RKO (cell line): Measurements from ENCODE around the gene MKI67.

Experiments used
- DNase-seq: peaks from one replicate; pipeline ENCODE4 v3.0.0-alpha.2; 2016; ENCODE audit warnings: low spot score

The MKI67 gene

DNA sequence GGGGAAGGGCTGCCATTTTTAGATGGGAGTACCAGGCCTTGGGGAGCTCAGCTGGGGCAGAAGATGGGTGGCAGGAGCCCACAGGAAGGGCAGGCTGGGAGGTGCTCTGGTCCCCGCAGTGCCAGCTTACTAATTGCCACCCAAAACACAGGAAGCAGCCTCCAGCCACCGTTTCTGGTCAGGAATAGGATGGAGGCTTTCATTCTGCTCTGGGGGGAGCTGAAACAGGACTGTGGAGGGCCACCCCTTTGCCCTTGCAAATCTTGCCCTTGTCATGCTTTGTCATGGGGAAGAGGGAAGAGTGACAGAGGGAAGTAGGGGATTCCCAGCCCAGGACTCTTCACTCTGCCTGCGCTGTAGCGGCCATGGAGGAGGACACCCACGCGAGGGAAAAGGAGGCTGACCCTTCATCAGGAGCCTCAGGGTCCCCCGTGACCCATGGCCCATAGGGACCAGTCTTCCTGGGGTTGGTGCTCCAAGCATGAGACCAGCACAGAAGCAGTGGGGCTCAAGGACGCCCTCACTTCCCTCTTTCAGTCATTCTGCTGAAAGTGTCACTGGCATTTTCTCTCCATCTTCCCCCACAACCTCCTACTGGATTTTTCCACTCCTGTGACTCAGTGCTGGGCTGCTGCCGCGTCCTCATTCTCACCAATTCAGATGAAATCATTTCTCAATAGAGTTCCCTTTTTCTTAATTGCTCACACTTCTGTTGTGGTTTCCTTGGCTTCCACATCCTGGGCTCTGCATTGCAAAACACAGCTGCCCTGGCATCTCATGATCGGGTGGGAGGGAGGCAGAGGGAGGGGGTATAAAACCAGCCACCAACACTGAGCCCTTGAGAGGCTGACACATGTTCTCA lies 61.9 kb downstream of the MKI67 start:
- no peak for DNase-seq

DNA sequence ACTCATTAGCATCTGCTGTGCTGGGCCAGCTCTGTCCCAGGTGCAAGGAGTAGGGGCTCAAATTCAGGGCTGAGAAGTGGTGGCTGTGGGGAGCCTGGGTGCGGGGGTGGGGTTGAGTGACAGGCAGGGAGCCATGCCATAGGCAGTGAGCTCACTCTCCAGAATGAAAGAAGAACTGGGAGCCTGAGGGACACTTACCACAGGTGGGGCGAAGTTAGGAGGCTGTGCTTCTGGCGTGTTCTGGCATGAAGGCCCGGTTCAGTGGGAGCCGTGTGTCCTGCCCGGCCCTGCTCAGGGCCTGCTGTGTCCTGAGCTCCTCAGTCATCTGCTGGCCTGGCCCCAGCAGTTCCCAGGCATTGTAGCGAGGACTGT lies 62.5 kb downstream of the MKI67 start:
- no peak for DNase-seq

DNA sequence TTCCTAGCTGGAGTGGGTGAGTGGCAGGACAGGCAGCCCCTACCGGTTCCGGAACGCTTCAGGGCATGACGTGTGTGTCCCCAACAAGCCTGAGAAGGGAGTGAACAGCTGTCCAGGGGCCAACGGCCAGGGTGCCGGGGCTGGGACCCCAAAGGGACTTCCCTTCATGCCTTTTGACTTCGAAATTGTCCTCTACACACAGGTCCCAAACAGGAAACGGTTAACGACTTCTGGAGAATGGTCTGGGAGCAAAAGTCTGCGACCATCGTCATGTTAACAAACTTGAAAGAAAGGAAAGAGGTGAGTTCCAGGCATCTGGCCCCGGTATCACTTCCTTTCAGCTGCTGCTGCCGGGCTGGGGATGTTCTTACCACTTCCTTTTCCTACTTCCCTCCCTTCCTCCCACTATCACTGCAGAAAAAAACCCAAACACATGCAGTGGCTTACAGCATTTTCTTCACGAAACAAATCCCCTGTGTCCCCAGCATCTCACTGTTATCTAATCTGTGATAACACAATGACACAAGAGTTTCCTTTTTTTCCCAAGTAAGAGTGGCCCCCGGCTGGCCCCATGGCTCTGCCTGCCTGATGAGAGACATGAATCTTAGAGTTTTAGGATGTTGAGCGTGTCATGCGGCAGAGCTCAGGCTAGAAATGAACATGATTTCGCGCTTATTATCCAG lies 63.2 kb downstream of the MKI67 start:
- no peak for DNase-seq

DNA sequence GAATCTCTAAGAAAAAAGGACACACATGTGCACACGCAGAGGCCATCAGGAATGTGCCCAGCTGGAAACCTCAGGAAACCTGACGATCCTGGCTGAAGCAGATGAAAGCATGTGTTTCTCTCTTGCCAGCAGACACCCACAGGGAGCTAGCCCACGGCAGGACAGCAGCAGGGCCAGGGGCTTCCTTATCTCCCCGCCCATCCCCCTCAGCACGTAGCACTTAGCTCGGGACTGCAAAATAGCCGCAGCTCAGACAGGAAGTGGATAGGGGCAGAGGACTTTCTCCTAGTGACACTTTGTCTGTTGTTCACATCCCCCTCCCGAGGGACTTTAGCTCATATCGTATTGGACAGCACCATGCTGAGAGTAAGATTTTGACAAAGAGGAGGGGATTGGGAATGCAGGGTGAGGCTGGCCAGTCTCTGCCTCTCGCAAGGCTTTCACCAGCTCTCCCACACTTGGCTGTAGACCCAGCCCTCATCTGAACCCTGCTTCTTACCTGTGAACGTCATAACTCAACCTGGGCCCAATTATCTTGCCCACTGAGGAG lies 63.8 kb downstream of the MKI67 start:
- DNase-seq, result no peak

DNA sequence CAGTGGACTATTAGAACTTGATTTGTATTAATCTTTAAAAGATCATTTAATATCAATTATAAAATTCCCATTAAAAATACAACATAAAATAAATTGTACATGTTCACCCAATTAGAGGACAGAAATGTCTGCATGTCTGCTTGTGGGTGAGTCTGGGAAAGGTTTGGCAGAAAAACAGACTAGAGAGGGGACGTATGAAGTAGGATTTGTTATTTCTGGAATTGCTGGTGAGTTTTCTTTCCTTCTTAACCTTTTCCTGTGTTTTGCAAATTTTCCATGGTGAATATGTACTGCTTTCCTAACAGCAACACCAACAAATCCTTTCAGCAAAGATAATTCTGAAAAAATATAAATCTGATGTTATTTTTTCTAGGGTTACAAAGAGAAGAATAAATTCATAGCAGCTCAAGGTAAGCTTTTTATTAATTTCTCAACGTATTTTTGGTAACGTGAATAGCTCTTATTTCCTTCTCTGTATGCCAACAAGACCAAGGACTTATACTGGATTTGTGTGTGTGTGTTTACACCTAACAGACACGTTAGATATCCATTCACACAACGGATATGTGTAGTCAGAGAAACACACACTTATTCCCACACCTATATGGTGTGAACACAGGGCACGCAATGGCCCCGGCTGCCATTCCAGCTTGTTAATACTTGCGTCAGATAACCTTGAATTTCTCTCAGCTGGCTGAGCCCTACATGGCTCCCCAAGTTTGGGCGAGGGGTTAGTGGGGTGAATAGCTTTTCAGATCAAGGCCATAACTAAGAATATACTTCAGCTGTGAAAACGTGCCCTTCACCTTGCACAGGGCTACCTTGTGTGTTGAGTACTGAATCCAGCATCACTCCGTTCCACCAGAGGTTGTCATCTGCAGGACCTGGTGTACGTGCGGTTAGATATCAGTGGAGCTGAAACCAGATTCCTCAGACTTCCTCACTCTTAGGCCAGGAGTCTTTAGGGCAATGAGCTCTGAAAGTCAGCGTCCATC lies 64.6 kb downstream of the MKI67 start:
- no peak for DNase-seq

DNA sequence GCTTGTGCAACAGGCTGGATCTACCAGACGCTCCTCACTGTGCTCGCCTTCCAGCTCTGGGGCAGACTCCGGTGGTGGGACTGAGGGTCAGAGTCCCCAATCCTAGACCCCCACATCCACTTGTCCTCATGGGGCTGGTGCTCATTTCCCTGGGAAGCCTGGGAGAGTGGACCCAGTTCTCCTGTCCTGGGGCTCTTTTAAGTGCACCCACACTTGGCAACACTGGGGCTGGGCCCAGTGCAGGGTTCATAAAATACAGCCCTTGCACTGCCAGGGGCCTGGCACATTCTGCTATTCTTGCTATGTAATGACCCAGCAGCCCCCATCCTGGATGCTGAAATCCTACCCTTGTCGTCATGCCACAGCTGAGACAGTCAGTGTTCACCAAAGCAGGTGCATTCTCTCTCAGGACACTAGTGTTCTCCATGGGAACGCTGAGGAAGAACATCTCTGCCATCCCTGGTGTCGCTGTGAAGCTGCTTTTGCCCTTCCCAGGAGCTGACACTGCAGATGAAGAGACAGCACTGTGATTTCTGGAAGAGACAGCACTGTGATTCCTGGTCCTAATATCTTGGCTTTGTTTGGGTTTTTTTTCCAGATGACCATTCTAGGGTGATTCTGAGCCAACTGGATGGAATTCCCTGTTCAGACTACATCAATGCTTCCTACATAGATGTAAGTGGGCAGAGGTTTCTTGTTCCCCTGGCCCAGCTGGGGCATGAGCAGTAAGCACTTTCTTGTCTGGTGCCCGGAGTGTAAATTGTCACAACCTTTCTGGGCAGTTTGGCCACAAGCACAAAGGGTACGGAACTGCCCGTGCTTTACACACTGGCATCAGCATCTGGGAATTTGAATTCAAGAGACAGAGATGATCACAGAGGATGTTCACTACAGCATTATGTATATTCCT lies 65.6 kb downstream of the MKI67 start:
- no peak for DNase-seq

DNA sequence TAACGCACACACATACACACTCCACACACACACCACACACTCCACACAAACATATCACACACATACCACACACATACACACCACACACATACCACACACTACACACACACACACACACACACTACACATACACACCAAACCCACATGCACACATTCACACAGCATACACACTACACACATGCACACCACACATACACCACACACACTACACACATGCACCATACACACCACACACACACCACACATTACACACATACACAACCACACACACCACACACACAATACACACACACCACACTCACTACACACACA lies 66.3 kb downstream of the MKI67 start:
- DNase-seq, result no peak

DNA sequence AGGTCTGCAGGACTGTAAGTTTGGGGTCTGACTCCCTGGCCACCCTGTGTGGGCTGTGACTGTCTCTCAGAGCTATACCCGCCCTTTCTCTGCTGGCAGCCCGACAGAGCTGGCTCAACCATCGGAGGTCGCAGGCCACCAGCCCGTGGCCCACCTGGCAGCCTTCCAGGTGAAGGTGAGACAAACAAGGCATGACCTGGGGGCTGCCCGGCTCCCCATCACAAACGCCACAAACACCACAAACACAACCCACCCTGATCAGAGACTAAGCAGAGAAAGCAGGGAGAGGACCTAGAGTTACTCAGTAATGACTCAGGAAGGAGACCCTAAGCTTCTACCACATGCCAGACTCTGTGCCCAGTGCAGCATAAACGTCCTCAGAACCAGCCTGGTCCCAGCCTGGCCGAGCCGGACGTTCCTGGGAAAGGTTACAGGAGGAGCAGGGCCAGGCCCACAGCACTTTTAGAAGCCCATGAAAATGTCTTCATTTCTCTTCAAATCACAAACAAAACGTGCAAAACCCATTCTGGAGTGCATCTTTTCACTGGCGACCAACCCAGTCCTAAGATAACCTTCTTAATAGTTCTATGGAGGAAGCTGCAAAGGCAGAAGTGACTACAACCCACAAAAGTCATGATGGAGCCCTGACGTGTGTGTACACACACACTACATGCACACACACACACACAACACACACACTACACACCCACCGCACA lies 66.8 kb downstream of the MKI67 start:
- DNase-seq, result no peak

DNA sequence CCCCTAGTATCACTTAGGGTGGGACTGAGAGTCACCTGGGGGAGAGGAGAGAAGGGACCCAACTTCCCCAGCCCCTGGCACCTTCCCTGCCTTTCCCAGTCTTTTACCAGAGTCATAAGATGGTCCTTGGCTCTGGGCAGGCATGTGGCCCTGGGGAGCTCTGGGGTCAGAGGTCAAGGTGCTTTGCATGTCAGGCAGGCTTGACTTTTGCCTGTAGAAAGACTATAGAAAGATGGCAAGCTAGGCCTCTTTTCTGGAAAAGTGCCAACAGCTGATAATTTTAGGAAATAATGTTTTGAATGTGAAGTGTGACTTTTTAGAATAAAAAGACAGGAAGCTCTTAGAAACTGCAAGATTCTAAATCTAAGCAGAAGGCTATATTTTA lies 67.5 kb downstream of the MKI67 start:
- no peak for DNase-seq

DNA sequence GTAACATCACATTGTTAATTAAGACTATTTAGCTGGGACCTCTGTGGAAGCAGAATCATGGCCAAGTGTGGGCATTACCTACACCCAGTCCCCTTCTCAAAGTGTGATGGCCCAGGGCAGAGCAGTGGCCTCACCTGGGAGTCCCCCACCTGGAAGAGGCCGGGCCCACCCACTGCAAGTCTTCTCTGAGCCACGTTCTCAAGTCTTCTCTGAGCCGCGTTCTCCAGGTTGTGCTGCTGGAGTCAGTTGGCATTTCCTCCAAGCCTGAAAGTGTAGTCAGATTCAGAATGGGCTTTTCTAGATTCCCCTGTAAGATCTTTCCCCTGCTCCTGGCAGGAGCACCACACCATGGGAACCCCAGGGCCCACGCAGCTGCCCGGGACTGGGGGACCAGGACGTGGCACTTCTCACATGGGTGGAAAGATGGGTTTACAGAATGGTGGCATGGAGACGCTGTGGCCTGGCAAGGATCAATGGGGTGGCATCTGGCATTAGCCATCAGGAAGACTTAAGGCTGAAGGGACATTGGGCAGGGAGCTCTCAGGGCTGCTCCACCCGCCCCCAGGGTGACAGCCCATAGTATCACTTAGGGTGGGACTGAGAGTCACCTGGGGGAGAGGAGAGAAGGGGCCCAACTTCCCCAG lies 68.0 kb downstream of the MKI67 start:
- no peak for DNase-seq

DNA sequence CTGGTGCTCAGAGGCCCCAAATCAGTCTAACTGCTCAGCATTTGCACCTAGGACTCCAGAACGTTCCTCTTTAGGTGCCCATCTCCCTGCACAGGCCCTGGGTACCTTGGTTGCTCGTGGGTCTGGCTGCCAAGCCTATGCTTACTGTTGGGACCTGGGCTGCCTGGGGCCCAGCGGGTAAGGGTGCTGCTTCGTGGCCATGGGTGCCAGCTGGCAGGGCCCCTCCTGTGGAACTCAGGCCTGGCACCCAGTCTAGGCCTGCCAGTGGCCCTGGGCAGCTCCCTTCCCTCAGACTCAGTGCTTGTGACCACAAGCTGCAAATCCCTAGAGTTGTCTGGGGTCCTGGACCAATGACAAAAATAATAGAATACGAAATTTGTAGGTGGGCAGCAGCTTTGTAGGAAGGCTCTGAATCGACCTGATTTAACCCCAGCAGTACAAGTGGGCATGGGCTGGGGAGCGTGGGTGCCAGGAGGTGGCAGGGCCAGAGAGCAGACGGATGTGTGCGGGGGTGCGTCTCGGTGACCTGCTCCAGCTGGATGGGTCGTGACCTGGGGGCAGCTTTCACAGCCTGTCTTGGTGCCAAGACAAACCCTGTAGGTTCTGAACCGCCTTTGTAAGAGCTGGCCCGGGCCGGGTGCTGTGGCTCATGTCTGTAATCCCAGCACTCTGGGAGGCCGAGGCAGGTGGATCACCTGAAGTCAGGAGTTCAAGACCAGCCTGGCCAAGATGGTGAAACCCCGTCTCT lies 69.7 kb downstream of the MKI67 start:
- DNase-seq, result no peak

DNA sequence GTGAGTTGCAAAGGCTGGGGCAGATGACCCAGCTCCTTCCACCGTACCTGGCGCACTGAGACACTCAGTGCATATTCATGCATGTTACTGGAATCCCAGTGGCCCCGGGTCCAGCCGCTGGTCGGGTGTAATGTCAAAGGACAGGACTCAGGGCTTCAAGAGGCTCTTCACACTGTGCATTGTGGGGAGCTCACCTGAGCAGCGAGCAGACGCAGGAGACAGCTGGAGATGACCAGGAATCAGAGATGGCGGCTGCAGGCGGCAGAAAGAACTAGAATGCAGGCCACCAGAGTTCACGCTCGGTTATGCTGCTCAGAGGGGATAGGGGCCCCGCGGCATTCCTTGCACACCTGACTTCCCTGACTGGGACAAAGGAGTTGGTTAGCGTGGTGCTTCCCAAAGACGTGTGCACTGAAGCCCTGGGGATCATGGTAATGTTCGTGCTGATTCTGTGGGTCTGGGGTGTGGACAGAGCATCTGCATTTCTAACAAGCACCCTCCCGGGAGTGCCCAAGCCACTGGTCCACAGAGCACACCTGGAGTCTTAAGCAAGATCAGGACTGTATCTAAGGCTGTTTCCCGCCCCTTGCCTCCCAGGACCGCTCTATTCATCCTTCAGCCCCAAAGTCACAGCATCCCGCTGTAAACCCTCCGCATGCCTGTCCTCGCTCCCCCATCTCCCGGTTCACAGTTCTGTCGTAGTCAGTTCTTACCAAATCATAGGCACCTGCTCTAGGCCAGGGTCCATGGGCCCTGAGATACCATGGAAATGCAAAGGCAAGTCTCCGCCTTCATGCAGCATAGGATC lies 71.0 kb downstream of the MKI67 start:
- DNase-seq, result no peak

DNA sequence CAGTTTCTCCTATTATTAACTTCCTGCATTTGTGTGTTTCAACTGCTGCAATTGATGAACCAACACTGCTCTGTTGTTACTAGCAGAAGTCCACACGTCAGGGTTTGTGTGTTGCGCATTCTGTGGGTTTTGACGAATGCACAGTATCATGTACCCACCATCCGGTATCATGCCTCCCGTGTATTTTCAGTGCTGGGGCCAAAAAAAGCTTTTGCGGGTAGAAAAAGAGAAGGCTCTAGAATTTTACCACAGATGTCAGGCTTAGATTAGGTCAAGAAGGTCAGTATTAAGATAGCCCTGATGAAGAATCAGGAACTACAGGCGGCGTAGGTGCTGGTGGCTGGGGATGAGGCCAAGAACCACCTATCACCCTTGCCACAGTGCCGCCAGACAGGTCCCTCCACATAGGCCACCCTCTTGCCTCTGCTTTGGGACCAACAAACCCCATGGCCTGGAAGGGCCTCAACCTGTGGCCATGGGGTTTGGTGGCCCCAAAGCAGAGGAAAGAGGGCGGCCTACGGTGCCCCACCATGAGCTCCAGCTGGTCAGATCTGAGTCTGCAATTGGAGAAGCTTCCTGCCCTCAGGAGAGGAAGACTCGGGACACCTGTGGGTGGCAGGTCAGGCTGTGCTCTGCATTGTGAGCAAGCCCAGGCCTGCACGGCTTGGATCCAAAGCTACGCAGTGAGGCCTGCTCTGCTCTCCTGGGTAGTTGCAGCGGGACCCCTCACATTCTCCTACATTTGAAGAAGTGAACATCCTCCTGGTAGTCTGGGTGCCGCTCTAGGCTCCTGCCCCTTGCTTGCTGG lies 71.9 kb downstream of the MKI67 start:
- DNase-seq, result no peak

DNA sequence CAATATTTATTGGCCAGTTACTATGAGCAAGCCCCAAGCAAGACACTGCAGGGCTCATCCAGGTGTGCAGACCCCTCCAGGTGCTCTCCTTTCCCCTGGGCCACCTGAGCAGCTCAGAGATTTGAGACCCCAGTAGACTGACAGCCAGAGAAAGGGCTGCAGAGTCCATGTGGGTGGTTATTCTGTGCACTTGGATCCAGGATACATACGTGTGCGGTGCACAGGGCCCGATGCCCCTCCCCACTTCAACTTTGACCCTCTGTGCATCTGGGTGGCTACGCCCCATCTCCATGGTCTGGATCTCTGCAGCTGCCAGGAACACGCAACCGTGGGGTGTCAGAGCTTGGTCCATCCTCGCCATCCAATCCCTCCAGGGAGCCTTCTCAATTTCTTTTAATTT lies 72.9 kb downstream of the MKI67 start:
- no peak for DNase-seq

DNA sequence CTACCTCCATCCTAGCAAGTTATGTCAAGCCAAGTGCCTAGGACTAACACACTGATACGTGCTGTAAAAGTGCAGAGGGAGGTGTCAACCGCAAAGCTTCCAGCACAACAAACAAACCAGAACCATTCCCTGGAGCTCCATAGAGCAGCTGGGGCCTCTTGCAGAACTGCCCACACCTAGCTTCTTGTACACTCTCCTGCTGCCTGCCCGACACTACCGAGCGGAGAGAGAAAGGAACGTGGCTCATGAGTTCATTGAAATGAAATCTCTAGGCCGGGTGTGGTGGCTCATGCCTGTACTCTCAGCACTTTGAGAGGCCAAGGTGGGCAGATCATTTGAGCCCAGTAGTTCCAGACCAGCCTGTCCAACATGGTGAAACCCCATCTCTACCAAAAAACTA lies 73.5 kb downstream of the MKI67 start:
- no peak for DNase-seq

DNA sequence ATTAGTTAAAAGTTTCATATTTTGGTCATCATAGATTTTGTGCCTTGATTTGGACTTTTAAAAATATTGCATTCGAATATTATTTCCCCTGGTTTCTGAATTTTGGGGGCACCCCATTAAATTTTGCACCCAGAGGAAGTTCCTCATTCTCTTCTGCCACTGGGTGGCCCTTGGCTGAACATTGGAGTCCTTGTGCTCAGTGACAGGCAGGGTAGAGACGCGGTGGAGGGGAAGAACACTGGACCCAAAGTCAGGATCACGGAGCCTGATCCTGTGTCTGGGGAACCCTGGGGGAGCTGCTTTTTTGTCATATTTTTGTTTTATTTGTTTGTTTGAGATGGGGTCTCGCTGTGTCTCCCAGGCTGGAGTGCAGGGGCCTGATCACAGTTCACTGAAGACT lies 74.7 kb downstream of the MKI67 start:
- no peak for DNase-seq

DNA sequence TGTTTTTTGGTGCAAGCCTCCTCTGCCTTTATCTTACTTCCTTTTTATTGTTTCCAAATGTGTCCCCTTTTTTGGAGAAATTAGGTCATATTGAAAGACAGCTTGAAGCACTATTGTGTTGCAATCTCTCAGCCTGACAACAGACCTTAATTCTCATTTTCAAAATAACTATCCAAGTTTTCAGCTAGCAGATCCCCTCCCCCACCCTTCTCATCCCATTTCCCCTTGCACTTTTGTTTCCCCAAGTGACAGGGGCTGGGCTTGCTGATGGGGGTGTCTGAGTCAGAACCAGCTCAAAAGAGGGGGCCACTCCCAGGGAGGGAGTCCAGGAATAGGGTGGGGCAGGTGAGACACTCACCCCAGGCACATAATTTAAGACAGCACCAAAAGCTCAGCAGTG lies 75.3 kb downstream of the MKI67 start:
- DNase-seq, result no peak

DNA sequence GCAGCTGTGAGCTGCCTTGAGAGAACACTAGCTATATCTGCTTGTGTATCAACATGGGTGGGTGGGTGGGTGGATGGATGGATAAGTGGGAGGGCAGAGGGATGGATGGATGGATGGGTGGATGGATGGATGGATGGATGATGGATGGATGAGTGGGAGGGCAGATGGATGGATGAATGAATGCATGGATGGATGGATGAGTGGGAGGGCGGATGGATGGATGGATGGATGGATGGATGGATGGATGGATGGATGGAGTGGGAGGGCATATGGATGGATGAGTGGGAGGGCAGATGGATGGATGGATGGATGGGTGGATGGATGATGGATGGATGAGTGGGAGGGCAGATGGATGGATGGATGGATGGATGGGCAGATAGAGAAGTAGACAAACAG lies 76.1 kb downstream of the MKI67 start:
- DNase-seq, result no peak
